GM19035 (cell line): ENCODE results near the gene NPAS3.

Experiments used
- ATAC-seq: cut with Tn5 transposase; IDR thresholded peaks from one replicate; pipeline ENCODE4 v1.9.1; 2021; ENCODE audit not compliant: unreplicated experiment

Gene NPAS3

DNA sequence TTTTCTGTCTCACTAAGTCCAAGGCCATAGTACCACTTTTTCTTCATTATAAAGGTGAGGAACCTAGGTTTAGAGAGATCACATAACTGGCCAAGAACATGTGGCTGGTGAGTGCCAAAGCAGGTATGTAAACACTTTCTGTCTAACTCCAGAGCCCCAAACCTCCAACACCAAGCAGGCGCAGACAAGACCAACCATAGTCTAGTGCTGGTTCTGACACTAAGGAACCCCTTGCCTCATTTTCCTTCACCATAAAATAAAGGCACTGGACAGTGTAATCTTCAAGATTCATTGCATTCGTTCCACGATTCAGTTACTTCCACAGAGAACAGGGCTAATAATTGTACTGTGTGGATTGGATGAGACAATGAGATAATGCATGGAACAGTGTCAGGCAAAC, 71.0 kb downstream of the NPAS3 start:
- no peak for ATAC-seq

DNA sequence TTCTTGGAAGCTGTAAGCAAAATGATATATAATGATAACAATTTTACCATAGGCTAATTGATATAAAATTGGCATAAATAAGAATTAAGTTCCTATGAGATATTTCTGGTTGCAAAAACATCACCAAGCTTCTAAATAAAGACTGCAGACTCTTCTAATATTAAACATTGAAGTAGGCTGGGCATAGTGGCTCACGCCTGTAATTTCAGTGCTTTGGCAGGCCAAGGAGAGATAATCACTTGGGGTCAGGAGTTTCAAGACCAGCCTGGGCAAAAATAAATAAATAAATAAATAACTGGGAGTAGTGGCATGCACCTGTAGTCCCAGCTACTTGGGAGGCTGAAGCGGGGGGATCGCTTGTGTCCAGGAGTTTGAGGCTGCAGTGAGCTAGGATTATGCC, 71.8 kb downstream of the NPAS3 start:
- no peak for ATAC-seq

- no peak for ATAC-seq
These were observed 76.0 kb downstream of the NPAS3 start for GRCh38 chr14:33014710-33015109.

- ATAC-seq, result no peak
These were observed 77.9 kb downstream of the NPAS3 start for GRCh38 chr14:33016613-33017012.

- no peak for ATAC-seq
These were observed 78.3 kb downstream of the NPAS3 start for GRCh38 chr14:33017016-33017415.

DNA sequence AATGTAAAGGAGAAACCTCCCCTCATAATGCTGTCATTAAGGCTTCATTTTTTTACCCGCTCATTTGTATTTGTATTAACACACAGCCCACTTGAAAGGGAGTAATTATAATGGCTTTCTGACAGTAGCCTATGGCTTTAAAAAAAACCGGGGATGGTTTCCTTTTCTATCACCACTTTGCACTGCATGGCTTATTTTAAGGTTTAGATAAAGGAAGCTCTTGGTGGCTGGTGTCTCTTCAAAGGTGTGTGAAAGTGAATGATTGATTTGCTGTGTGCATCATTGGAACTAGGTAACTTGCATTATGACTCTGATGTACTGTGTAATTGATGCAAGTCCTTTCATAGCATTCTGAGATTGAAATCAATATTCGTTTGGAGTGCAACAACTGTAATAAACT, 80.7 kb downstream of the NPAS3 start:
- no peak for ATAC-seq

DNA sequence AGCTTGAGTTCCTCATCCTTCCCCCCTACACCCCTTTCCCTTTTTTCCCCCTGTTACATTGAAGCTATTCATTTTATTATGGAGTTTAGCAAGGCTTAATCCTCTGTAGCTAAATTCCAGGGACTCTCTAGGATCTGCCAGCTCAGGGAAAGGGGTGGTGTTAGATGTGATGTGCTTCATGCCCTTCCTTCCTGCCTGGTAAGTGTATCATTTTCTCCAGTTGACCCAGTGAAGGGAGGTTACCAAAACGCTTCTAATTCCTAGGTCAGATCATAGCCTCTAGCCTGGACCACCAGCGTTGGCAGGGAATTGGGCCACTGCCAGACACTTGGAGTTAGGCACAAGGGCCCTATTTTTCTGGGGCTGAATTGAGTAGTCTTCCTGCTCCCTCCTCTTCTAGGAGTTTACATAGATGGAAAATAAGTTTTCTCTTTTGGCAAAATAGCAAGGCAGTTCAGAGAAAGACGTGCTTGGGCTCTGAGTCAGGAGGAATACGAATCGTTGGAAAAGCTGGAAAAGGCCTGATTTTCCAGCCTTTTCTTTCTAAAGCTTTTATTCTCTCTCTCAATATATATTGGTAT, 88.3 kb downstream of the NPAS3 start:
- ATAC-seq, result no peak

DNA sequence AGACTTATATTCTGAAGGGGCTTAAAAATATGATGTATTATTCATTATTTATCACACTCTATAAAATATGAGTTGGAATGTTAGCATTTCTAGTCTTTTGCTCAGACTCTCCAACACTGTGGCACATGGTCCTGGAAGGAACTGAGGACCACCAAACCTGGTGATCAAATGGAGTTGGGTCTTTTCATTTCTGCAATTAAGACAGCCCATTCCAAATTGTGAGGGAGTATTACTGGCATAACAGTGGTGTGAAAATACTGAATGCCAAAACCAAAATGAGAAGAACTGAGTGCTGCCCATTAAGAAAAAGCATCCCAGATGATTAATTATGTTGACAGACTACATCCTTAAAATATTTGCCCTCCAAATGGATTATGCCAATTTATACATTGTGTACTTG, 90.8 kb downstream of the NPAS3 start:
- no peak for ATAC-seq

GRCh38 chr14:33030386-33030785, 91.7 kb downstream of the NPAS3 start:
- no peak for ATAC-seq

DNA sequence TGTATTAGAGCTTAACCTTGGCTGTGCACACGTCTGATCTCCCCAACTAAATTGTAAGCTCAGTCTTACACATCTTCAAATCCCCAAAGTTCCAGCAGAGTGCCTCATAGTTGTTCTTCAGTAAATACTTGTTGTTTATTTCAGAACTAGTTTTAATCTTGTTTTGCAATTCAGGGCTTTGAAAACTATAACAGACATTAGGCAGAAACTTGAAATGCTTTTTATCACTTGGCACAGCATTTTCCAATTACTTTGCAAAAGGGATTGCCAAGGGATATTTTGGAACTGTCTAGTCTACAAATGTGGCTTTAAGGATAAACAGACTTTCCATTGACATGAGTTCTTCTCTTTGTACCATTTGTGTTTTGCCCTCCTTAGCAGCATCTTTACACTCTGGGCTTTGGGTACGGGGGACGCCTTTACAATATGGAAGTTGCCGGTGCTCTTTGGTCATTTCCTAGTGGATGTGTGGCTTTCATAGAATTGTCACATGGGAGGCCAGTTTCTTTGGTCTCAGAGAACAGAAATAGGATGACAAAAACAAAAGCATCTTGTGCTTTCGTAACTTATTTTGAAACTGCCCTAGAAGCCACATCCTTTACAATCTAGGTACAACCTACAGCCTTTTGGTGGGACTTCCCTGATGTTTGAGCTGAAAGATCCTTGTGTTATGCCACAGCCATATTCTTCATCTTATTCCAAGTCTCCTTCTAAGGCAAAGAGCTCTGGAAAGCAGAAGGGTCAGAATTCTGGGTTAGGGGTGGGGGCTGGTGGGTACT, 96.9 kb downstream of the NPAS3 start:
- ATAC-seq, result no peak

GRCh38 chr14:33039311-33039710, 100.6 kb downstream of the NPAS3 start:
- no peak for ATAC-seq

DNA sequence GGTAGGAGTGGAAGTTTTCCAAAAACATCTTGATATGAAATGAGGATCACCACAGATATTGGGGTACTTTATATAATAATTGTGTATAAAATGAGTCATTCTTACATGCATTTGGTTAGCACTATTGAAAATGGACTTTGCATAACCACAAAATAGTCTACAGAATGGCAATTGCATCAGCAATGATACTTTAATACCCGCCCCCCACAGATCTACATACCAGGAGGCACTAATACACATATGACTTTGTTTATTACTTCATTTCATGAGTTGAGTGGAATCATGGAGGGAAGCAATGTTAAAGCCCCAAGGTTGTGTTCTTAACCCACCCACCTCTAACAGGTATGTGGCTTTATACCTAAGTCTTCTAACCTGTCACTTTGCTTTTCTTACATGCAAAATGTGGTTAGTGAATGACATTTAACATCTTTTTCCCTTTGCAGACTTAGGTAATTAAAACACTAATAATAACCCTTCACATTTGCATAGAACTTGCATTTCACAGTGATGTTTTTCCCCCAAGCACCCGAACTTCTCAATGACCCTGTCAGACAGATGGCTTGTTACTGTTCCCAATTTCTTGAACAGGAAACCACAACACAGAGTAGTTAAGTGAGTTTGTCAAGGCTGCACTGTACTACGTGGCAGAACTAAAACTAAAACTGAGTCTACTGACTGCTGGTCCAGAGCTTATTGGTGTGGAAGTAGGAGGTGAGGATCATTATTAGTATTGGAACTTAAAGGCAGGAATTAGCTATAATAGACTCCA, 101.9 kb downstream of the NPAS3 start:
- peak; percentile 70 for ATAC-seq

DNA sequence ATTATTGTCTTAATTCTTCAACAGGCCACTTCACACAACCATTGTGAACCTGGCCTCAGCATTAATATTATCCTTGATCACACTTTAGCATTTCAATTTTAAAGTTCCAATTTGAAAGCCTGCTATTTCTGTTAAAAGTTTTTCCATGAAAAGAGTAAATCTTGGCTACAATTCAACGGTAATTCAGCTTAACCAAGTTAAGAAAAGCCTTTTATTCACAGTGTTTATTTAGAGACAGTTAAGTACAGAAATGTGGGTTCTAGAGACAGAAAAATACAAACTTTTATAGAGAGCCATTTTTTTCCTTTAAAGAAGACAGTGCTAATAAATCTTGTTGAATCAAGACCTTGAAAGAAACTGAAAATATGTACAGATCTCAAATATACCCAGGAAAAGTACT, 103.9 kb downstream of the NPAS3 start:
- no peak for ATAC-seq

GRCh38 chr14:33045760-33046159, 107.1 kb downstream of the NPAS3 start:
- ATAC-seq, result no peak

DNA sequence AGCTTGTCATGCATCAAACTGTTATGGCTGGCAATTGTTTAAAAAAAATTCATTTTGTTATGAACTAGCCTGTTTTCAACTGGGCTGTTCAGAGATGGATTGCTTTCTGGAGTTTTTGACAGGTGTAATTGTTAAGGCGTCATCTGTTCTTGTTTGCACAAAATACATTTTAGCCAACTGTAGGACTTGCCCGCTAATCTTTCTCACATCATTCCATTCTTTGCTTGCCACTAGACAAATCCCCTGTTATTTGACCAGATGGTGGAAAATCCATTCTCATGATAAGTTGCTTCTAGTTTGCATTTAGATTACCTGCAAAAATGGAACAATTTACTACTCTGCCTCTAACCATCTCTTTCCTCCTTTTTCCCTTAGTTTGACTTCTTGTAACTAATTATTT, 114.3 kb downstream of the NPAS3 start:
- ATAC-seq, result no peak

- ATAC-seq, result no peak
These were observed 117.5 kb downstream of the NPAS3 start for GRCh38 chr14:33056213-33056612.

DNA sequence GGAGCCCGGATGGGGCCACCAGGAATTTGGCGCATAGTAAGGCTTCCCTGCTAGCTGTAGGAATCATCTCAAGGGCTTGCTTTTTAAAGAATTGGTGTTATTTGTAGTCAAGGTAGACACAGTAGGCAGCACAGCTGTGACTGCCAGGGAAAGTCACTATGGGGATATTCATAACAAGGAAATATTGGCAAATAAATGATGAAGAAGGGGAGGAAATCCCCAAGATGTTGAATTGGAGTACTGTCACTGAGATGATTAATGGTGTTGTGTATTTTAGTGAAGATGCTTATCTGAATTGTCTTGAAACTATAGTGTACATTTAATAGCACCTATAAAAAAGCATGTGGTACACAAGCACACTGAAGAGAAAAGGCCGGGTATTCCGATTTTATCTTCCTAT, 118.9 kb downstream of the NPAS3 start:
- ATAC-seq, result no peak

DNA sequence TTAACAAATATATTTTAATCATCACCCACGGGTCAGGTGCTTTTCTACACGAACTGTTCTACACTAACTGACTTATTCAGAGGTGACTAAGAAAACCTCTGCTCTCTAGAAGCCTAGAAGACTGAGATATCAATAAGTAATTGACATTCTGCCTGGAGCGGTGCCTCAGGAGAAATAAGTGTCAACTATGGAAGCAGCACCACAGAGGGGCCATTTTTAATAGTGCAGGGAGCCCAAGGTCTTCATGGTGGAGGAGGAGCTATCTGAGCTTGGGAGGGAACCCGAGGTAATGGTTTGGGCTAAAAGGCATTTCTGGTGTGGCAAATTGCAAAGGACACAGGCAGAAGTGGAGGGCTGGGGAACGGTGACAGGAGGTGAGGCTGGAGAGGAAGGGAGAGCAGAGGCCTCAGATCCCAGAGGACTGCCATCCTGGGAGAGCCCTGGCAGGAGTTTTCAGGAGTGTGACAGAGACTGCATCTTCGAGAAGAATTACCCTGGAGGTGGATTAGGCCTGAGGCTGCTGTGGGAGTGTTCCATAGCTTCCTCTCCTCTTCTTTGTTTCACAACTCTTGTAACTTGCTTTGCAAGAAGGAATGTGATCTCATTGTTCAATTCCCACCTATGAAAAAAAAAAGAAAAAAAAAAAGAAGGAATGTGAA, 123.1 kb downstream of the NPAS3 start:
- ATAC-seq, result no peak

DNA sequence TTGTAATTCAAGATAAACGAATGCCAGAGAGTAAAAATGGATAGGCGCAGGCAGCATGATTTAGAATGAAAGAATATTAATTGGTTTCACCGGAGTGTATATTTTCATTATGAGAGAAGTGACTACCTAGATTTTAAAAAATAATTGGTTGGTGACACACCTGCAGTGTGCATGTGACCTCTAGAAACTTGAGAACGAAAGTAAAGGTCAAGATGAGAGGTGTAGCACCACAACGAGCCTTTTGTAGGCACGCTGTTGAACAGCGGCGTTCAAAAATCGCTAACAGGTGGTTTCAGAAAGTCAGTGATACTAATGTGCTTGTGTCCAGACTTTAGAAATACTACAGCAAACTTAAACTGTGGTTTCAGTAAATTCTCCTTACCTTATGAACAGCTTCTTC, 123.8 kb downstream of the NPAS3 start:
- ATAC-seq, result no peak

DNA sequence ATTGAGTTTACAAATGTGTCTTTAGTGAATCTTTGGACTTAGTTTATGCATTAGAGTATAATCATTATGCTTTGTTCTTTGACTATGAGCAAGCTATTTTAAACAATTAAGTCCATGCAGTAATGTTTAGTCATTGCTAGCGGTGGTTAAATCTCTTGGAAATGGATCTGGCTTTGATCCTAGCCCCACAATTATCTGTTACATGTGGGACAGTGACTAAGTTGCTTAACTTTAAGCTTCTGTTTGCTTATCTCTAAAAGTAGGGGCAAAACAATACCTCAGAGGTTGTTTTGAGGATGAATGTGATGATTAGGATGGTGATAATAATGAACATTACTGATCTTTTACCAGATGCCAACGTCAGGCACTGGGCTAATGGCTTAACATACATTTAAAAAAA, 124.2 kb downstream of the NPAS3 start:
- ATAC-seq, result no peak

DNA sequence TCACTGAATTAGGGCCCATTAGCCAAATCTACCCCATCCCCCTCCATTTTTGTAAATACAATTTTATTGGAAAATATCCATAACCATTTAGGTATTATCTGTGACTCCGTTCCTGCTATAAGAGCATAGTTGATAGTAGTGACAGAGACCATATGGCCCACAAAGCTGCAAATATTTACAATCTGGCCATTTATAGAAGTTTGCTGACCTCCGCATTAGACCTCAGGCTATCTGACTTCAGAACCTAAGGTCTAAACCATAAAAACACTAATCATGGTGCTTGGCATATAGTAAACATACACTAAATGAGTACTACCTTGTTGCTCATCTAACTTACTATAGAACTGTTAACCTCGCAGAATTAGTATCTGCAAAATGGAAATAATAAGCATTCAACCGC, 124.8 kb downstream of the NPAS3 start:
- no peak for ATAC-seq

GRCh38 chr14:33065634-33066033, 127.0 kb downstream of the NPAS3 start:
- ATAC-seq, result no peak
